ENCODE data around the gene IL3.

Gene IL3

GRCh38 chr5:132085686-132086085, 25.2 kb downstream of the IL3 start:
- H3K4me1 ChIP-seq (ENCODE audit: control insufficient read depth, insufficient read depth, low read length, poor library complexity, severe bottlenecking), result peaks cover 17% of the 10 kb centered on the region
- H3K4me3 ChIP-seq (ENCODE audit: extremely low read depth, insufficient read depth, low read length, poor library complexity, severe bottlenecking), result no peak overlapping the region
- H3K27ac ChIP-seq (ENCODE audit: low read depth, low read length, severe bottlenecking), result no peak overlapping the region
- no peaks in the 10 kb centered on the region for H3K36me3 ChIP-seq (ENCODE audit: control insufficient read depth, insufficient read depth, low read length)
- H3K9me3 ChIP-seq (ENCODE audit: control insufficient read depth, low read length), result no peaks in the 10 kb centered on the region
- 84 to 100% methylated on average over 3 of the region's 4 CpGs for WGBS, 2 experiments (ENCODE audit: insufficient coverage in 2 of 2)

DNA sequence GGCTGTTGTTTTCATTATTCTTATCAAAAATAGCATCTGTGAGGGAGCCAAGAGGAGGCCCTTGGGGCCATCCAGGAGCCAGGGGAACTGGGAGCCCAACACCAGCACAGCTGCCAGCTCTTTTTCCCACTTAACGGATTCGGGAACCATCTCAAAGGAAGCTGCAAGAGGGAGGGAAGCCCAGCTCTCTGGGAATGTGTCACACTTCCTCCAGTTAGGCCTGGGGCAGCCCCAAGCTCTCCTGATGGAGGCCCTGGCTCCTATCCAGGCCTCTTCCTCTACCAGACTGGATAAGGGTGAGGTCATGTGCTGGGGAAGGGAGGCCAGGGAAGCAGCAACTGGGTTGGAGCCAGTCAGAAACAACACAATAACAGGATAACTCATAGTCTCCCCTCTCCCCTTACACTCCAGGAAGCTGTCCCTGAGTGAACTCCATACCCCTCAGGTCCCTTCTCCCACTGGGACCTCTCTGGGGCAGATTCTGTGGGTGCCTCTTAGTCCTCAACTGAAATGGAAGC, 25.9 kb downstream of the IL3 start:
- WGBS, 2 experiments (ENCODE audit: insufficient coverage in 2 of 2), result 65 to 82% methylated on average over 2 of the region's 2 CpGs
- no peaks in the 10 kb centered on the region for H3K9me3 ChIP-seq (ENCODE audit: control insufficient read depth, low read length)
- H3K4me3 ChIP-seq (ENCODE audit: extremely low read depth, insufficient read depth, low read length, poor library complexity, severe bottlenecking), result no peak overlapping the region
- H3K4me1 ChIP-seq (ENCODE audit: control insufficient read depth, insufficient read depth, low read length, poor library complexity, severe bottlenecking), result peaks cover 17% of the 10 kb centered on the region
- H3K36me3 ChIP-seq (ENCODE audit: control insufficient read depth, insufficient read depth, low read length), result no peaks in the 10 kb centered on the region
- H3K27ac ChIP-seq (ENCODE audit: low read depth, low read length, severe bottlenecking), result peak overlapping the region; percentile 64

- WGBS, 2 experiments (ENCODE audit: insufficient coverage in 2 of 2), result 90 to 96% methylated on average over 5 to 6 of the region's 6 CpGs
- Histone ChIP-seq H3K36me3 (ENCODE audit: control insufficient read depth, insufficient read depth, low read length) (no peaks in the 10 kb centered on the region), H3K27ac (ENCODE audit: low read depth, low read length, severe bottlenecking) (no peak overlapping the region), H3K4me3 (ENCODE audit: extremely low read depth, insufficient read depth, low read length, poor library complexity, severe bottlenecking) (no peak overlapping the region), H3K9me3 (ENCODE audit: control insufficient read depth, low read length) (no peaks in the 10 kb centered on the region), H3K4me1 (ENCODE audit: control insufficient read depth, insufficient read depth, low read length, poor library complexity, severe bottlenecking) (peaks cover 17% of the 10 kb centered on the region)
Measured at GRCh38 chr5:132087176-132087575, 26.7 kb downstream of the IL3 start.

DNA sequence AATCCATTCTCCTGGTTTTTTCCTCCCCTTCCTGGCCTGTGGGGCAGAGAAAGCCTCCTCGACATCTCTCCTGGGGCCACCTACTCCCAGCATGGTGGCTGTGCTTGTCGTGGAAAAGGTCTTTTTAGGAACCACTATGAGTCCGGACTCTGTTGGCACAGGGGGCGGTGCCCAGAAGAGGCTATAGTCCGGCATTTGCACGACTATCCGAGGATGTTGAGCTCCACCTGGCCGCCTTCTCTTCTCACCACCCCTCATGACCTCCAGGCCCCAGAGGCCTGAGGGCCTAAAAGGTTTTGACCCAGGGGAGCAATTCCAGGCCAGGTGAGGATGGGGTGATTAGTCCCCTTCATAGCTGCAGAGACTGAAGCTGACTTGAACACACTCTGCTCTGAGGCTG, 27.2 kb downstream of the IL3 start:
- H3K4me1 ChIP-seq (ENCODE audit: control insufficient read depth, insufficient read depth, low read length, poor library complexity, severe bottlenecking), result peaks cover 17% of the 10 kb centered on the region
- H3K9me3 ChIP-seq (ENCODE audit: control insufficient read depth, low read length), result no peaks in the 10 kb centered on the region
- 84 to 89% methylated on average over 6 of the region's 8 CpGs for WGBS, 2 experiments (ENCODE audit: insufficient coverage in 2 of 2)
- no peak overlapping the region for H3K27ac ChIP-seq (ENCODE audit: low read depth, low read length, severe bottlenecking)
- no peak overlapping the region for H3K4me3 ChIP-seq (ENCODE audit: extremely low read depth, insufficient read depth, low read length, poor library complexity, severe bottlenecking)
- no peaks in the 10 kb centered on the region for H3K36me3 ChIP-seq (ENCODE audit: control insufficient read depth, insufficient read depth, low read length)

DNA sequence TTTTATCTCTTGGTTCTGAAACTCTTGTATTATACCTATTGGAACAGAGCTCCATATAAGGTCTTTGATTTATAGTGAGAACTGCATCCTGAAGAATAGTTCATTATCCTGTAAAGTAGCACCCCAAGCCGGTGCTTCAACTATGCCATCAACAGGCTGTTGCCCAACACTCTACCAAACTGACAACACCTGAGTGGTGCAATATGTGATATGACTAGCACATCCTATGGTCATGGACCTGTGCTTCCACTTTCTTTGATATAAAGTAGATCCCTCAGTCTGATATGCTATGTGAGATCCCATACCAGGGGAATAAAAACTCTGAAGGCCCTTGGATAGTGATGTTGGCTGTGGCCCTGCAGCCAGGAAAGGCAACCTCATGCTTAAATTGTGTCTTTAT, 28.9 kb downstream of the IL3 start:
- Histone ChIP-seq H3K27ac (ENCODE audit: low read depth, low read length, severe bottlenecking) (no peak overlapping the region), H3K4me1 (ENCODE audit: control insufficient read depth, insufficient read depth, low read length, poor library complexity, severe bottlenecking) (peaks cover 17% of the 10 kb centered on the region), H3K36me3 (ENCODE audit: control insufficient read depth, insufficient read depth, low read length) (no peaks in the 10 kb centered on the region), H3K4me3 (ENCODE audit: extremely low read depth, insufficient read depth, low read length, poor library complexity, severe bottlenecking) (no peak overlapping the region), H3K9me3 (ENCODE audit: control insufficient read depth, low read length) (no peaks in the 10 kb centered on the region)
- no CpG with 5 or more reads among the region's 1 CpG for WGBS, 2 experiments (ENCODE audit: insufficient coverage in 2 of 2)

GRCh38 chr5:132090107-132090506, 29.7 kb downstream of the IL3 start:
- Histone ChIP-seq H3K9me3 (ENCODE audit: control insufficient read depth, low read length) (no peaks in the 10 kb centered on the region), H3K4me1 (ENCODE audit: control insufficient read depth, insufficient read depth, low read length, poor library complexity, severe bottlenecking) (peaks cover 21% of the 10 kb centered on the region), H3K27ac (ENCODE audit: low read depth, low read length, severe bottlenecking) (no peak overlapping the region), H3K36me3 (ENCODE audit: control insufficient read depth, insufficient read depth, low read length) (no peaks in the 10 kb centered on the region), H3K4me3 (ENCODE audit: extremely low read depth, insufficient read depth, low read length, poor library complexity, severe bottlenecking) (no peak overlapping the region)

GRCh38 chr5:132093271-132093670, 32.8 kb downstream of the IL3 start:
- Histone ChIP-seq H3K4me1 (ENCODE audit: control insufficient read depth, insufficient read depth, low read length, poor library complexity, severe bottlenecking) (peaks cover 8% of the 10 kb centered on the region), H3K4me3 (ENCODE audit: extremely low read depth, insufficient read depth, low read length, poor library complexity, severe bottlenecking) (no peak overlapping the region), H3K9me3 (ENCODE audit: control insufficient read depth, low read length) (no peaks in the 10 kb centered on the region), H3K27ac (ENCODE audit: low read depth, low read length, severe bottlenecking) (no peak overlapping the region), H3K36me3 (ENCODE audit: control insufficient read depth, insufficient read depth, low read length) (no peaks in the 10 kb centered on the region)
- 56 to 100% methylated on average over 1 to 3 of the region's 3 CpGs for WGBS, 2 experiments (ENCODE audit: insufficient coverage in 2 of 2)

- Histone ChIP-seq H3K27ac (ENCODE audit: low read depth, low read length, severe bottlenecking) (no peak overlapping the region), H3K9me3 (ENCODE audit: control insufficient read depth, low read length) (no peaks in the 10 kb centered on the region), H3K4me3 (ENCODE audit: extremely low read depth, insufficient read depth, low read length, poor library complexity, severe bottlenecking) (no peak overlapping the region), H3K4me1 (ENCODE audit: control insufficient read depth, insufficient read depth, low read length, poor library complexity, severe bottlenecking) (peaks cover 8% of the 10 kb centered on the region), H3K36me3 (ENCODE audit: control insufficient read depth, insufficient read depth, low read length) (no peaks in the 10 kb centered on the region)
- WGBS, 2 experiments (ENCODE audit: insufficient coverage in 2 of 2), result 90 to 91% methylated on average over 11 of the region's 12 CpGs
Measured at GRCh38 chr5:132094393-132095076, 34.1 kb downstream of the IL3 start.

- Histone ChIP-seq H3K36me3 (ENCODE audit: control insufficient read depth, insufficient read depth, low read length) (no peaks in the 10 kb centered on the region), H3K27ac (ENCODE audit: low read depth, low read length, severe bottlenecking) (no peak overlapping the region), H3K4me1 (ENCODE audit: control insufficient read depth, insufficient read depth, low read length, poor library complexity, severe bottlenecking) (peaks cover 8% of the 10 kb centered on the region), H3K9me3 (ENCODE audit: control insufficient read depth, low read length) (no peaks in the 10 kb centered on the region), H3K4me3 (ENCODE audit: extremely low read depth, insufficient read depth, low read length, poor library complexity, severe bottlenecking) (no peak overlapping the region)
- WGBS, 2 experiments (ENCODE audit: insufficient coverage in 2 of 2), result 87% methylated on average over 2 of the region's 2 CpGs; no CpG with 5 or more reads in 1 of the 2 experiments
Measured at GRCh38 chr5:132095077-132095410, 34.6 kb downstream of the IL3 start.

GRCh38 chr5:132095424-132095972, 35.0 kb downstream of the IL3 start:
- H3K4me3 ChIP-seq (ENCODE audit: extremely low read depth, insufficient read depth, low read length, poor library complexity, severe bottlenecking), result no peak overlapping the region
- H3K27ac ChIP-seq (ENCODE audit: low read depth, low read length, severe bottlenecking), result no peak overlapping the region
- WGBS, 2 experiments (ENCODE audit: insufficient coverage in 2 of 2), result 90 to 95% methylated on average over 6 of the region's 6 CpGs
- H3K9me3 ChIP-seq (ENCODE audit: control insufficient read depth, low read length), result no peaks in the 10 kb centered on the region
- peaks cover 8% of the 10 kb centered on the region for H3K4me1 ChIP-seq (ENCODE audit: control insufficient read depth, insufficient read depth, low read length, poor library complexity, severe bottlenecking)
- no peaks in the 10 kb centered on the region for H3K36me3 ChIP-seq (ENCODE audit: control insufficient read depth, insufficient read depth, low read length)

DNA sequence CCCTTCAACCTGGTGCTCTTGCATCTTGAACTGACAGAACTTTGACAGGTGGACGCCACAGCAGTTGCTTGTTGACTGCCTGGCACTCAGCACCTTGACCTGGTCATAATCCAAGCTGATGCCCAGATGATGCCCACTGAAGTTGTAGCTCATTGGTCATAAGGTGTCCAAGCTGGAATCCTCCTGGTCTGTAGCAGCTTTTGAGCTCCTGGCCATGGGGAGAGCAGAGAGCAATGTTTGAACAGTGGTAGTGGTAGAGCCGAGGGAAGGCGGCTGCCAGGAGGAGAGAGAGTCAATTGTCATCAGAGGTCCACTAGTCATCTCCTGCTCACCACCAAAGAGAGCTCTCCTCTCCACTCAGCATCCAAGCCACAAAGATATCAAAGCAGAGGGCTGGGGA, 36.4 kb downstream of the IL3 start:
- 83 to 100% methylated on average over 1 to 2 of the region's 3 CpGs for WGBS, 2 experiments (ENCODE audit: insufficient coverage in 2 of 2)
- Histone ChIP-seq H3K9me3 (ENCODE audit: control insufficient read depth, low read length) (no peaks in the 10 kb centered on the region), H3K4me3 (ENCODE audit: extremely low read depth, insufficient read depth, low read length, poor library complexity, severe bottlenecking) (no peak overlapping the region), H3K4me1 (ENCODE audit: control insufficient read depth, insufficient read depth, low read length, poor library complexity, severe bottlenecking) (peaks cover 8% of the 10 kb centered on the region), H3K27ac (ENCODE audit: low read depth, low read length, severe bottlenecking) (no peak overlapping the region), H3K36me3 (ENCODE audit: control insufficient read depth, insufficient read depth, low read length) (no peaks in the 10 kb centered on the region)
